Measurements from ENCODE around the gene FMOD.
"Not testable (repeated sequence)": the region's sequence is repeated elsewhere in the genome, so short reads cannot be mapped to it uniquely, and the experiment has no call there.

FMOD gene

DNA sequence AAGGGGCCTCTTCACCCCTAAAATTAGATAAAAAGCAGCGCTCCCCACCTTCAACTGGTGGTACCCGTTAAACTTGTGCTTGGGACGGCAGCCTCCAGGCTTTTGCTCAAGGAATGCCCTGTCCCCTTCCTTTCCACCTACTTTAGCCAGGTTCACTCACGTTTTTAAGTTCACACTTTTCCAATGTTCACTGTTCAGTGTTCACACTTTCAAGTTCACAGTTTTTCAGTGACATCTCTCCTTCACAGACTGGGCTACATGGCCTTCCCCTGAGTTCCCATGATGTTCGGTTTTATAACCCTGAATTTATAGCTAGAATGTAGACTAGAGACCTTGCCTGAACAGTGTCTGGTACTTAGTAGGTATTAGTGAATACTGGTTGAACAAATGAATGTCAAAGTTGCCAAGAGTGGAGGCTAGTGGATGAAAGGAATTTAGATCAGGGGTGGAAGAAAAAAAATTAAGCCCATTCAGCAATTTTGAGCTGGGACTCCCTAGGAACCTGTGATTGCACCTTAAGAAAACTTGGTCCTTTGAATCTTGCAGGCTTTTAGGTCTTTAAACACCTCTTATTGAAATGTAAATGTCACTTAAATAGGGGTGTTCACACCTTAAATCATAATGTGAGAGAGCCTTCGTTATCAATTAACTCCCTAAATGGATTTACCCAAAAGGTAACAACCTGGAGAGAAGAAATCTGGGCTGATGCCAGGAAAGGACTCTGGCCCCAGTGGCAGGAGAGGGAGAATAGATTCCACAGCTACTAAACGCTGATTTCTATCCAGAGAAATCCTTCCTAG lies 33.3 kb downstream of the FMOD start:
- no peak for DNase-seq (ENCODE audit: low read depth, low spot score)
- H3K4me3 ChIP-seq (ENCODE audit: low read depth, low read length), result no peak overlapping the region
- in situ Hi-C loops (cut with HindIII; ENCODE audit: low sequenced_read_pairs), result no loop called here
- TF ChIP-seq, protein P1, sequence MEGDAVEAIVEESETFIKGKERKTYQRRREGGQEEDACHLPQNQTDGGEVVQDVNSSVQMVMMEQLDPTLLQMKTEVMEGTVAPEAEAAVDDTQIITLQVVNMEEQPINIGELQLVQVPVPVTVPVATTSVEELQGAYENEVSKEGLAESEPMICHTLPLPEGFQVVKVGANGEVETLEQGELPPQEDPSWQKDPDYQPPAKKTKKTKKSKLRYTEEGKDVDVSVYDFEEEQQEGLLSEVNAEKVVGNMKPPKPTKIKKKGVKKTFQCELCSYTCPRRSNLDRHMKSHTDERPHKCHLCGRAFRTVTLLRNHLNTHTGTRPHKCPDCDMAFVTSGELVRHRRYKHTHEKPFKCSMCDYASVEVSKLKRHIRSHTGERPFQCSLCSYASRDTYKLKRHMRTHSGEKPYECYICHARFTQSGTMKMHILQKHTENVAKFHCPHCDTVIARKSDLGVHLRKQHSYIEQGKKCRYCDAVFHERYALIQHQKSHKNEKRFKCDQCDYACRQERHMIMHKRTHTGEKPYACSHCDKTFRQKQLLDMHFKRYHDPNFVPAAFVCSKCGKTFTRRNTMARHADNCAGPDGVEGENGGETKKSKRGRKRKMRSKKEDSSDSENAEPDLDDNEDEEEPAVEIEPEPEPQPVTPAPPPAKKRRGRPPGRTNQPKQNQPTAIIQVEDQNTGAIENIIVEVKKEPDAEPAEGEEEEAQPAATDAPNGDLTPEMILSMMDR (IDR thresholded peaks at IDR 0.05; ENCODE audit: low read depth, low read length), result no peak

- in situ Hi-C loops (cut with HindIII; ENCODE audit: low sequenced_read_pairs), result no loop called here
- TF ChIP-seq, protein P1 (IDR thresholded peaks at IDR 0.05; ENCODE audit: low read depth, low read length), result no peak
- DNase-seq (ENCODE audit: low read depth, low spot score), result no peak
- H3K4me3 ChIP-seq (ENCODE audit: low read depth, low read length), result no peak overlapping the region
Measured at GRCh38 chr1:203316626-203317093, 34.3 kb downstream of the FMOD start.

- DNase-seq (ENCODE audit: low read depth, low spot score); in situ Hi-C loops (cut with HindIII; ENCODE audit: low sequenced_read_pairs); H3K4me3 ChIP-seq (ENCODE audit: low read depth, low read length): not testable (repeated sequence)
Measured at GRCh38 chr1:203314025-203314759, 36.7 kb downstream of the FMOD start.

DNA sequence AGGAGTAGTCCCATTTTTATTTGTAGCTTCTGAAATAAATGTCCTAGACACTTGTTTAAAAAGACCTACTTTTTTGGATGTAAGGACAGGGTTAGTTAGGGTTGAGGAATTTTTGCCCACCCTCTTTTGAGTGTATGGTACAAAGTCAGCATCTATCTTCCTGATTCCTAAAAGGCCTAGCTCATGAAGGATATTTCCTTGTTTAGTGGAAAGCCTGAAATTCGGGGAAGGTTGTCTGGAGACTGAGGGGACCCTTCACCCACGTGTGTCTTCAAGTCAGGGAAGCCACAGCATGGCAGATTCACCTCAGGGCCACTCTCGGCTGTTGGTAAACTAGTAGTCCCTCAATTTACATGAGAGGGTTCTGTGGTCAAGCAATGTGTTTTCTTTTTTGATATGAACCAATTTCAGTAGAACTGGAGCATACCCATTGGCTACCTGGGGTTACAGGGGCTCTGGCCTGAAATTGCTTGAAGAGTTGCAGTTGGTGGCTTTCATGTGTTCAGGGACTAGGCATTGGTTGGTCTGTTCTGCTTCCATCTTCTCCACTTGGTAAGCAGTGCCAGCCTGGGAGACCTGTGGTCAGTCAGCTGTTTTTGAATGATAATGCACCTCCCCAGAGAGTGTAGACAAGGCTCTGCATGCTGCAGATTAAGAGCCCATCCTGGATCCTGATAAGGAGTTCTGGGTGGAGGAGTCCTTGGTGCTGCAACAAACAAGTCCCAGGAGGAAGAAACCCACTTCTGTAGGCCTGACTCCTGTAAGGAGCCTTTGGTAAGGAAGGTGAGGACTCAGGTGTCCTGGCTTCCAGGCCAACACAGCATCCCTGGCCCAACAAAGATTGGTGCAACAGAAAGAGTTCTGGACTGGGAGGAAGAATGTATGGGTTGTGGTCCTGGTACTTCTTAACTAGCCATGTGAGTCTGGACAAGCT lies 39.3 kb downstream of the FMOD start:
- no peak for DNase-seq (ENCODE audit: low read depth, low spot score)
- no peak overlapping the region for H3K4me3 ChIP-seq (ENCODE audit: low read depth, low read length)
- in situ Hi-C loops (cut with HindIII; ENCODE audit: low sequenced_read_pairs), result no loop called here
- TF ChIP-seq, protein P1 (IDR thresholded peaks at IDR 0.05; ENCODE audit: low read depth, low read length), result no peak

GRCh38 chr1:203308923-203309331 lies 42.0 kb downstream of the FMOD start:
- H3K4me3 ChIP-seq (ENCODE audit: low read depth, low read length), result no peak overlapping the region
- DNase-seq (ENCODE audit: low read depth, low spot score), result no peak
- TF ChIP-seq, protein P1 (IDR thresholded peaks at IDR 0.05; ENCODE audit: low read depth, low read length), result no peak
- in situ Hi-C loops (cut with HindIII; ENCODE audit: low sequenced_read_pairs), result no loop called here

DNA sequence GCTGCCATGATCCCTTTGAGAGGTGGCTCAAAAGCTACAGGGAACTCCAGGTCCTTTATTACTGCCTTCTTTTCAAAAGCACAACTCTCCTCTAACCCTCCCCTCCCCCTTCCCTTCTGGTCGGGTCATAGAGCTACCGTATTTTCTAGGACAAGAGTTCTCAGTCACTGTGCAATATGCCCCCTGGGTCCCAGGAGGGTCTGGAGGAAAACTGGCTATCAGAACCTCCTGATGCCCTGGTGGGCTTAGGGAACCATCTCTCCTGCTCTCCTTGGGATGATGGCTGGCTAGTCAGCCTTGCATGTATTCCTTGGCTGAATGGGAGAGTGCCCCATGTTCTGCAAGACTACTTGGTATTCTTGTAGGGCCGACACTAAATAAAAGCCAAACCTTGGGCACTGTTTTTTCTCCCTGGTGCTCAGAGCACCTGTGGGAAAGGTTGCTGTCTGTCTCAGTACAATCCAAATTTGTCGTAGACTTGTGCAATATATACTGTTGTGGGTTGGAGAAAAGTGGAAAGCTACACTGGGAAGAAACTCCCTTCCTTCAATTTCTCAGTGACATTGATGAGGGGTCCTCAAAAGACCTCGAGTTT lies 42.5 kb downstream of the FMOD start:
- in situ Hi-C loops (cut with HindIII; ENCODE audit: low sequenced_read_pairs), result no loop called here
- DNase-seq (ENCODE audit: low read depth, low spot score), result no peak
- H3K4me3 ChIP-seq (ENCODE audit: low read depth, low read length), result no peak overlapping the region
- TF ChIP-seq, protein P1 (IDR thresholded peaks at IDR 0.05; ENCODE audit: low read depth, low read length), result no peak
